Right lobe of liver (tissue), 4 donors: ENCODE measurements around the gene FOXM1.

Experiments used
- CTCF ChIP-seq, 4 donors: fragments of 200-600 bp in 3 of 4; fragments of 450-650 bp in 1 of 4; IDR thresholded peaks; one replicate each; pipeline versions ENCODE4 v1.5.1 to v1.8.0; 2016 to 2022; ENCODE audit warnings: antibody characterized with exemption in 4 of 4, mild to moderate bottlenecking in 2 of 4
- POLR2A ChIP-seq: fragments of 450-650 bp; IDR thresholded peaks from one replicate; pipeline ENCODE4 v1.6.1; 2017; ENCODE audit warnings: antibody characterized with exemption, mild to moderate bottlenecking
- donor health status: DM: no; HTN: no; CAD: no.
- donor health status: DM: no; HTN: no; CAD: no.
- donor health status: DM: no; HTN: yes; CAD: no.

GRCh38 chr12:2923057-2923456, 46.1 kb upstream of the FOXM1 start:
- no peak for TF ChIP-seq CTCF (IDR thresholded peaks at IDR 0.05)
- no peak for TF ChIP-seq POLR2A
